PC-9 (cell line): ENCODE results near the gene SHCBP1L.

Source experiments
- EZH2 ChIP-seq: fragments of 200-600 bp; sonication (generic); IDR thresholded peaks from 2 replicates; pipeline ENCODE4 v1.8.0; 2017; ENCODE audit warnings: antibody characterized with exemption, low read depth
- TF ChIP-seq, protein P1 (sequence below): fragments of 200-600 bp; sonication (generic); conservative IDR thresholded peaks from 2 replicates; pipeline ENCODE4 v1.6.1; 2017; ENCODE audit warnings: mixed run types, antibody characterized with exemption, mild to moderate bottlenecking, moderate library complexity

DNA sequence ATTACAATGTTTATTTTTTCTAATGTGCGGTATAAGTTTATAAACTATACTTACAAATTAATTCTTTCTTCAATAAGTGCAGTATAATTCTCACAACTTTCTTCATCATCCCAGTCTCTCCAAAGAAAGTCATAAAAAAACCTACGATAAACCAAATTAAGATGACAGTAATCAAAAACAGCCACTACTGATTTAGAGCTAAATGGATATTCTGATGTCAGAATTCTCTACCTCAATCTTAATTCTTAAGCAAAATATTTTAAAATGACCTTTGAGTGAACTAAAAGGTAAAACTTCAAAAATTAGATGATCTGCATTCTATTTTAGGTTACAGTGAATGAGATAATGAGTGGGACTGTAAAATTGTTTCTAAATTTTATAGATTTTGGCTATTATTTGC, 13.6 kb downstream of the SHCBP1L start:
- TF ChIP-seq, protein P1, sequence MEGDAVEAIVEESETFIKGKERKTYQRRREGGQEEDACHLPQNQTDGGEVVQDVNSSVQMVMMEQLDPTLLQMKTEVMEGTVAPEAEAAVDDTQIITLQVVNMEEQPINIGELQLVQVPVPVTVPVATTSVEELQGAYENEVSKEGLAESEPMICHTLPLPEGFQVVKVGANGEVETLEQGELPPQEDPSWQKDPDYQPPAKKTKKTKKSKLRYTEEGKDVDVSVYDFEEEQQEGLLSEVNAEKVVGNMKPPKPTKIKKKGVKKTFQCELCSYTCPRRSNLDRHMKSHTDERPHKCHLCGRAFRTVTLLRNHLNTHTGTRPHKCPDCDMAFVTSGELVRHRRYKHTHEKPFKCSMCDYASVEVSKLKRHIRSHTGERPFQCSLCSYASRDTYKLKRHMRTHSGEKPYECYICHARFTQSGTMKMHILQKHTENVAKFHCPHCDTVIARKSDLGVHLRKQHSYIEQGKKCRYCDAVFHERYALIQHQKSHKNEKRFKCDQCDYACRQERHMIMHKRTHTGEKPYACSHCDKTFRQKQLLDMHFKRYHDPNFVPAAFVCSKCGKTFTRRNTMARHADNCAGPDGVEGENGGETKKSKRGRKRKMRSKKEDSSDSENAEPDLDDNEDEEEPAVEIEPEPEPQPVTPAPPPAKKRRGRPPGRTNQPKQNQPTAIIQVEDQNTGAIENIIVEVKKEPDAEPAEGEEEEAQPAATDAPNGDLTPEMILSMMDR, result no peak
- no peak for TF ChIP-seq EZH2
